ENCODE results near the gene MARK4. TPM values are rescaled to one million over a fixed set of nuclear protein-coding genes. Genes with fewer than 3 reads are reported as not detected.

The MARK4 gene
- polyA plus RNA-seq, 1 experiment = 17.1 TPM

- H3K36me3 ChIP-seq (ENCODE audit: control insufficient read depth, insufficient read depth, low read length) = no peaks in the 10 kb centered on the region
- no peak for TF ChIP-seq CTCF (IDR thresholded peaks at IDR 0.05; ENCODE audit: insufficient read depth, low read depth, low read length)
- peaks cover 4% of the 10 kb centered on the region for H3K27me3 ChIP-seq (ENCODE audit: control insufficient read depth, insufficient read depth, low read length)
- H3K4me3 ChIP-seq (ENCODE audit: low read depth, low read length) = peak within 1 kb of the TSS; percentile 14; the same call in 1 of the 2 replicates
- POLR2A ChIA-PET = no interaction called here
- no peak for DNase-seq (ENCODE audit: low read depth)
- CTCF ChIA-PET = interaction anchor here (1.0 kb wide), 1 partner anchor 16 kb away, joined by 3 read pairs; no protein-coding TSS in a partner anchor
Observed at GRCh38 chr19:45322744-45323281, 71.7 kb downstream of the MARK4 start, which contains the start of gene CKM. TSS of gene CKM (minus strand) at chr19:45322875. CDS start at chr19:45319713, 3,162 bp downstream.

GRCh38 chr19:45323671-45324081 is 72.6 kb downstream of the MARK4 start:
- CTCF ChIA-PET = interaction anchor here (1.0 kb wide), 1 partner anchor 22 kb away, joined by 3 read pairs; no protein-coding TSS in a partner anchor
- H3K36me3 ChIP-seq (ENCODE audit: control insufficient read depth, insufficient read depth, low read length) = no peaks in the 10 kb centered on the region

GRCh38 chr19:45324349-45324907 is 73.4 kb downstream of the MARK4 start:
- peaks cover 2% of the 10 kb centered on the region; the same call in 1 of the 2 replicates for H3K27me3 ChIP-seq (ENCODE audit: control insufficient read depth, insufficient read depth, low read length)
- H3K4me3 ChIP-seq (ENCODE audit: low read depth, low read length) = no peak overlapping the region
- H3K36me3 ChIP-seq (ENCODE audit: control insufficient read depth, insufficient read depth, low read length) = no peaks in the 10 kb centered on the region
- TF ChIP-seq CTCF (IDR thresholded peaks at IDR 0.05; ENCODE audit: insufficient read depth, low read depth, low read length) = no peak
- no peak for DNase-seq (ENCODE audit: low read depth)
- CTCF ChIA-PET = interaction anchor here (1.0 kb wide), 1 partner anchor 22 kb away, joined by 3 read pairs; no protein-coding TSS in a partner anchor
- POLR2A ChIA-PET = no interaction called here

More at GRCh38 chr19:45323671-45324081, 72.6 kb downstream of the MARK4 start:
- H3K4me3 ChIP-seq (ENCODE audit: low read depth, low read length) = peak overlapping the region; percentile 14; the same call in 1 of the 2 replicates
- no peak for TF ChIP-seq CTCF (IDR thresholded peaks at IDR 0.05; ENCODE audit: insufficient read depth, low read depth, low read length)
- POLR2A ChIA-PET = no interaction called here
- DNase-seq (ENCODE audit: low read depth) = no peak
- H3K27me3 ChIP-seq (ENCODE audit: control insufficient read depth, insufficient read depth, low read length) = peaks cover 4% of the 10 kb centered on the region

- ChIA-PET POLR2A (no interaction called here), CTCF (interaction anchor here (1.7 to 2.0 kb wide), 2 partner anchors 11 kb away, joined by 7 to 10 read pairs; no protein-coding TSS in a partner anchor)
- H3K27me3 ChIP-seq (ENCODE audit: control insufficient read depth, insufficient read depth, low read length) = peaks cover 2% of the 10 kb centered on the region; the same call in 1 of the 2 replicates
- no peak for TF ChIP-seq CTCF (IDR thresholded peaks at IDR 0.05; ENCODE audit: insufficient read depth, low read depth, low read length)
- no peaks in the 10 kb centered on the region for H3K36me3 ChIP-seq (ENCODE audit: control insufficient read depth, insufficient read depth, low read length)
- no peak overlapping the region for H3K4me3 ChIP-seq (ENCODE audit: low read depth, low read length)
- DNase-seq (ENCODE audit: low read depth) = no peak
Observed at GRCh38 chr19:45327404-45328143, 76.5 kb downstream of the MARK4 start.

GRCh38 chr19:45331411-45331810 is 80.3 kb downstream of the MARK4 start:
- H3K4me3 ChIP-seq (ENCODE audit: low read depth, low read length) = no peak overlapping the region
- no peaks in the 10 kb centered on the region for H3K27me3 ChIP-seq (ENCODE audit: control insufficient read depth, insufficient read depth, low read length)
- H3K36me3 ChIP-seq (ENCODE audit: control insufficient read depth, insufficient read depth, low read length) = no peaks in the 10 kb centered on the region
- POLR2A ChIA-PET = no interaction called here
- TF ChIP-seq CTCF (IDR thresholded peaks at IDR 0.05; ENCODE audit: insufficient read depth, low read depth, low read length) = no peak
- CTCF ChIA-PET = no interaction called here
- DNase-seq (ENCODE audit: low read depth) = no peak
